HEK293T (cell line): Measurements from ENCODE around the gene MCM7.

Experiments
- CTCF ChIA-PET: fragments of 350-600 bp; formaldehyde crosslinking; extraction: SDS; loops from one replicate; lab custom pipeline; 2021; ENCODE audit warnings: antibody characterized with exemption, inconsistent platforms; lab: Yijun Ruan, JAX
- POLR2A ChIA-PET: fragments of 350-600 bp; formaldehyde crosslinking; extraction: SDS; loops from one replicate; lab custom pipeline; 2020; ENCODE audit warnings: antibody characterized with exemption, inconsistent platforms; lab: Yijun Ruan, JAX
- DNase-seq: peaks from one replicate; pipeline ENCODE4 v3.0.0; 2012; ENCODE audit warnings: mixed read lengths; ENCODE audit errors: extremely low spot score
- ARNT ChIP-seq: fragments of 450-650 bp; IDR thresholded peaks from 2 replicates; pipeline ENCODE4 v1.6.1; 2017; ENCODE audit warnings: mild to moderate bottlenecking
- BHLHE40 ChIP-seq: fragments of 450-650 bp; IDR thresholded peaks from 2 replicates; pipeline ENCODE4 v1.6.1; 2016; ENCODE audit warnings: mild to moderate bottlenecking, moderate library complexity, borderline replicate concordance
- CTBP1 ChIP-seq: fragments of 450-650 bp; IDR thresholded peaks from 2 replicates; pipeline ENCODE4 v1.6.1; 2016; ENCODE audit warnings: borderline replicate concordance
- ELF4 ChIP-seq: fragments of 450-650 bp; IDR thresholded peaks from 2 replicates; pipeline ENCODE4 v1.6.1; 2017; ENCODE audit warnings: antibody characterized with exemption
- FOXA1 ChIP-seq: fragments of 450-650 bp; IDR thresholded peaks from 2 replicates; pipeline ENCODE4 v1.6.1; 2016; ENCODE audit warnings: mild to moderate bottlenecking
- FOXK2 ChIP-seq: fragments of 450-650 bp; IDR thresholded peaks from 2 replicates; pipeline ENCODE4 v1.6.1; 2016; ENCODE audit warnings: mild to moderate bottlenecking
- FOXM1 ChIP-seq: fragments of 450-650 bp; IDR thresholded peaks from 2 replicates; pipeline ENCODE4 v1.6.1; 2017; ENCODE audit warnings: mild to moderate bottlenecking, borderline replicate concordance
- HDGF ChIP-seq: fragments of 450-650 bp; IDR thresholded peaks from 2 replicates; pipeline ENCODE4 v1.6.1; 2017; ENCODE audit warnings: antibody characterized with exemption, borderline replicate concordance
- L3MBTL2 ChIP-seq: fragments of 450-650 bp; conservative IDR thresholded peaks from 2 replicates; pipeline ENCODE4 v1.6.1; 2016; ENCODE audit warnings: mild to moderate bottlenecking
- LEF1 ChIP-seq: fragments of 450-650 bp; IDR thresholded peaks from 2 replicates; pipeline ENCODE4 v1.6.1; 2017; ENCODE audit warnings: mild to moderate bottlenecking, borderline replicate concordance
- NFRKB ChIP-seq: fragments of 450-650 bp; IDR thresholded peaks from 2 replicates; pipeline ENCODE4 v1.6.1; 2016; ENCODE audit warnings: mild to moderate bottlenecking, moderate library complexity
- PKNOX1 ChIP-seq: fragments of 450-650 bp; IDR thresholded peaks from 2 replicates; pipeline ENCODE4 v1.6.1; 2016
- SP1 ChIP-seq: fragments of 450-650 bp; IDR thresholded peaks from 2 replicates; pipeline ENCODE4 v1.6.1; 2017
- SUZ12 ChIP-seq: fragments of 450-650 bp; IDR thresholded peaks from 2 replicates; pipeline ENCODE4 v1.6.1; 2016; ENCODE audit warnings: mild to moderate bottlenecking
- TARDBP ChIP-seq: fragments of 450-650 bp; IDR thresholded peaks from 2 replicates; pipeline ENCODE4 v1.6.1; 2016
- ZNF384 ChIP-seq: fragments of 450-650 bp; IDR thresholded peaks from 2 replicates; pipeline ENCODE4 v1.6.1; 2016

MCM7 gene

GRCh38 chr7:100088095-100088620, 13.0 kb downstream of the MCM7 start:
- CTCF ChIA-PET, result no interaction called here
- POLR2A ChIA-PET, result interaction anchor here (0.6 to 3.9 kb wide), 2 partner anchors 13 to 81 kb away, joined by 3 to 100 read pairs; partner anchors contain the start of genes AP4M1, GAL3ST4 and MCM7
- no peak for DNase-seq
- no peak for TF ChIP-seq ELF4
- TF ChIP-seq SUZ12, result no peak
- TF ChIP-seq FOXM1, result no peak
- no peak for TF ChIP-seq TARDBP
- no peak for TF ChIP-seq FOXK2
- TF ChIP-seq CTBP1, result no peak
- TF ChIP-seq LEF1, result no peak
- TF ChIP-seq FOXA1, result no peak
- no peak for TF ChIP-seq NFRKB
- no peak for TF ChIP-seq SP1
- TF ChIP-seq ARNT, result no peak
- TF ChIP-seq ZNF384, result no peak
- no peak for TF ChIP-seq HDGF
- TF ChIP-seq BHLHE40, result no peak
- no peak for TF ChIP-seq L3MBTL2
- no peak for TF ChIP-seq PKNOX1

- TF ChIP-seq L3MBTL2 (no peak), FOXA1 (no peak), BHLHE40 (no peak), FOXK2 (no peak), NFRKB (no peak), SUZ12 (no peak), SP1 (no peak), ZNF384 (no peak)
- CTCF ChIA-PET, result no interaction called here
- no peak for DNase-seq
- POLR2A ChIA-PET, result interaction anchor here (1.0 kb wide), 2 partner anchors 13 to 14 kb away, joined by 5 read pairs; partner anchors contain the start of genes AP4M1 and MCM7
Measured at GRCh38 chr7:100087055-100087750, 14.0 kb downstream of the MCM7 start.

- TF ChIP-seq TARDBP, result no peak
- no peak for TF ChIP-seq LEF1
- no peak for TF ChIP-seq FOXK2
- POLR2A ChIA-PET, result interaction anchor here (0.6 to 2.7 kb wide), 2 partner anchors 15 to 16 kb away, joined by 3 to 9 read pairs; partner anchors contain the start of gene AP4M1
- DNase-seq, result no peak
- CTCF ChIA-PET, result interaction anchor here (1.5 kb wide), 1 partner anchor 16 kb away, joined by 4 read pairs; the partner anchor contains the start of genes AP4M1 and MCM7
Measured at GRCh38 chr7:100085515-100085914, 15.7 kb downstream of the MCM7 start.

GRCh38 chr7:100082978-100083377, 18.2 kb downstream of the MCM7 start:
- TF ChIP-seq CTBP1, result no peak
- TF ChIP-seq HDGF, result no peak
- 0 out of 2 replicates have a peak, but pooled peaks have one; percentile 17 for TF ChIP-seq ZNF384
- no peak for TF ChIP-seq SUZ12
- TF ChIP-seq PKNOX1, result peak; percentile 15; the same call in 1 of the 2 replicates
- TF ChIP-seq ELF4, result no peak
- ChIA-PET POLR2A (interaction anchor here (0.5 to 2.5 kb wide), 10 partner anchors 18 to 169 kb away, joined by 3 to 26 read pairs (median 4); partner anchors contain the start of genes AP4M1, LAMTOR4, MCM7 and ZSCAN21), CTCF (interaction anchor here (0.6 to 1.1 kb wide), 7 partner anchors 19 to 169 kb away, joined by 3 to 5 read pairs (median 4); partner anchors contain the start of gene AP4M1)
- DNase-seq, result no peak

- POLR2A ChIA-PET, result interaction anchor here (0.8 to 2.5 kb wide), 6 partner anchors 20 to 88 kb away, joined by 3 to 26 read pairs (median 4); partner anchors contain the start of genes AP4M1, MCM7 and ZSCAN21
- DNase-seq, result peak; percentile 94
- TF ChIP-seq L3MBTL2, result peak; percentile 94
- TF ChIP-seq SUZ12, result no peak
- TF ChIP-seq TARDBP, result no peak
- peak; percentile 95 for TF ChIP-seq PKNOX1
- TF ChIP-seq FOXA1, result no peak
- TF ChIP-seq FOXM1, result no peak; the same call in 1 of the 2 replicates
- CTCF ChIA-PET, result interaction anchor here (0.5 to 1.1 kb wide), 2 partner anchors 77 to 165 kb away, joined by 5 to 6 read pairs; no protein-coding TSS in a partner anchor
Measured at GRCh38 chr7:100081535-100082102, 19.6 kb downstream of the MCM7 start, which contains the start of gene ZNF3. TSS of gene ZNF3 (minus strand) at chr7:100081723. CDS start at chr7:100077357, 4,366 bp downstream.
